Measurements from ENCODE around the gene WTAP.
"Not testable (repeated sequence)": the region's sequence is repeated elsewhere in the genome, so short reads cannot be mapped to it uniquely, and the experiment has no call there.

Gene WTAP

GRCh38 chr6:159726918-159727716, at the start of gene WTAP:
Gene WTAP, plus strand, starts transcription at chr6:159727506. Its CDS starts 8,760 bp downstream, at chr6:159736266.
- DNase-seq: peak; percentile 98

GRCh38 chr6:159677506-159678165, 49.7 kb upstream of the WTAP start:
- no peak for DNase-seq

GRCh38 chr6:159678574-159678973, 48.7 kb upstream of the WTAP start:
- DNase-seq: no peak

GRCh38 chr6:159679091-159680077, 47.9 kb upstream of the WTAP start:
- no peak for DNase-seq

- no peak for DNase-seq
Observed at GRCh38 chr6:159680104-159680503, 47.2 kb upstream of the WTAP start.

GRCh38 chr6:159681191-159681880, 46.0 kb upstream of the WTAP start:
- no peak for DNase-seq

GRCh38 chr6:159682295-159682694, 45.0 kb upstream of the WTAP start:
- DNase-seq: no peak

- DNase-seq: no peak
Observed at GRCh38 chr6:159682810-159683209, 44.5 kb upstream of the WTAP start.

- DNase-seq: no peak
Observed at GRCh38 chr6:159684013-159684304, 43.3 kb upstream of the WTAP start.

- DNase-seq: no peak
Observed at GRCh38 chr6:159686040-159686439, 41.3 kb upstream of the WTAP start.

GRCh38 chr6:159686703-159687102, 40.6 kb upstream of the WTAP start:
- DNase-seq: peak; percentile 97

GRCh38 chr6:159687341-159687740, 40.0 kb upstream of the WTAP start:
- peak; percentile 58 for DNase-seq

- DNase-seq: no peak
Observed at GRCh38 chr6:159688266-159688905, 38.9 kb upstream of the WTAP start.

GRCh38 chr6:159689001-159689400, 38.3 kb upstream of the WTAP start:
- peak; percentile 57 for DNase-seq

GRCh38 chr6:159690135-159690534, 37.2 kb upstream of the WTAP start:
- DNase-seq: not testable (repeated sequence)

GRCh38 chr6:159691133-159691962, 36.0 kb upstream of the WTAP start:
- peak; percentile 90 for DNase-seq

- no peak for DNase-seq
Observed at GRCh38 chr6:159691963-159692287, 35.4 kb upstream of the WTAP start.

GRCh38 chr6:159692303-159693127, 34.8 kb upstream of the WTAP start:
- DNase-seq: peak; percentile 77

- peak; percentile 96 for DNase-seq
Observed at GRCh38 chr6:159693128-159693893, 34.0 kb upstream of the WTAP start, which contains the start of gene SOD2. Gene SOD2, minus strand, starts transcription at chr6:159693241. Its CDS starts 74 bp downstream, at chr6:159693167.
